ENCODE measurements around the gene SGMS1.
"Not testable (repeated sequence)": the region's sequence is repeated elsewhere in the genome, so short reads cannot be mapped to it uniquely, and the experiment has no call there.

Gene SGMS1

GRCh38 chr10:50578949-50579348, 44.8 kb downstream of the SGMS1 start:
- no peak for DNase-seq

- no peak for DNase-seq
These were observed 45.9 kb downstream of the SGMS1 start for GRCh38 chr10:50577681-50578350.

GRCh38 chr10:50577010-50577409, 46.7 kb downstream of the SGMS1 start:
- no peak for DNase-seq

- no peak for DNase-seq
These were observed 47.4 kb downstream of the SGMS1 start for GRCh38 chr10:50576245-50576815.

- DNase-seq: no peak
These were observed 48.1 kb downstream of the SGMS1 start for GRCh38 chr10:50575477-50576244.

- DNase-seq: no peak
These were observed 48.8 kb downstream of the SGMS1 start for GRCh38 chr10:50574931-50575330.

GRCh38 chr10:50574305-50574704, 49.5 kb downstream of the SGMS1 start:
- DNase-seq: no peak

GRCh38 chr10:50572017-50572491, 51.7 kb downstream of the SGMS1 start:
- DNase-seq: no peak

- DNase-seq: not testable (repeated sequence)
These were observed 55.0 kb downstream of the SGMS1 start for GRCh38 chr10:50568750-50569149.

GRCh38 chr10:50567384-50567783, 56.4 kb downstream of the SGMS1 start:
- DNase-seq: no peak

GRCh38 chr10:50566150-50566549, 57.6 kb downstream of the SGMS1 start:
- no peak for DNase-seq

- no peak for DNase-seq
These were observed 58.3 kb downstream of the SGMS1 start for GRCh38 chr10:50565301-50566083.

GRCh38 chr10:50563906-50564305, 59.9 kb downstream of the SGMS1 start:
- DNase-seq: no peak

- no peak for DNase-seq
These were observed 61.9 kb downstream of the SGMS1 start for GRCh38 chr10:50561816-50562215.

- DNase-seq: no peak
These were observed 62.5 kb downstream of the SGMS1 start for GRCh38 chr10:50561266-50561665.

GRCh38 chr10:50560370-50560769, 63.4 kb downstream of the SGMS1 start:
- DNase-seq: no peak

- DNase-seq: no peak
These were observed 65.4 kb downstream of the SGMS1 start for GRCh38 chr10:50558371-50558770.

- DNase-seq: no peak
These were observed 66.5 kb downstream of the SGMS1 start for GRCh38 chr10:50557130-50557682.

- no peak for DNase-seq
These were observed 67.3 kb downstream of the SGMS1 start for GRCh38 chr10:50556237-50557120.

- DNase-seq: no peak
These were observed 68.7 kb downstream of the SGMS1 start for GRCh38 chr10:50554995-50555568.

- no peak for DNase-seq
These were observed 69.3 kb downstream of the SGMS1 start for GRCh38 chr10:50554376-50554994.
